Measurements from ENCODE around the gene HIVEP1. TPM values are rescaled to one million over a fixed set of nuclear protein-coding genes. Genes with fewer than 3 reads are reported as not detected.

Gene HIVEP1
- total and polyA plus RNA-seq, 2 of the 13 experiments (the other 11 are each of a cell fraction or from before 2014, with no cell fraction given) = 7.4 to 9.9 TPM

DNA sequence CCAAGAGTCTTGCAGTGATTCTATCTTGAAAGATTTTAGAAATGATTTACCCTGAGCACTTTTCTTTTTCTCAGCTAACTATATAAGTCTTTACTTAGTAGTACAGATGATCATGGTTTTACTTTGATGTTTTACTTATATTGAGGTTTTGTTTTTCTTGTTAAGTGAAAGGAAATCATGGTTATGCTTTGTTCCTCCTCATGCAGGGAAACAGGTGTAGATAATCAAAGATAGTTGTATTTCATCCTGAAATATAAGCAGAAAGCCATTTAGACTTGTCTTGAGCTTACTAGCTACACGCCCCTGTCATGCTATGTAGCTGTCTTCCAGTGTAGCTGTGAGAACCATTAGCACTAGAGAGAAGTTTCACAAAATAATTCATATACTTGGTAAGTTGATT, 113.9 kb downstream of the HIVEP1 start:
- CTCF ChIA-PET (ENCODE audit: low intra/inter-chr PET ratio, low total read pairs) = no interaction called here
- BruUV-seq (replicated peaks) = no TSS peak
- TF ChIP-seq, protein P1, sequence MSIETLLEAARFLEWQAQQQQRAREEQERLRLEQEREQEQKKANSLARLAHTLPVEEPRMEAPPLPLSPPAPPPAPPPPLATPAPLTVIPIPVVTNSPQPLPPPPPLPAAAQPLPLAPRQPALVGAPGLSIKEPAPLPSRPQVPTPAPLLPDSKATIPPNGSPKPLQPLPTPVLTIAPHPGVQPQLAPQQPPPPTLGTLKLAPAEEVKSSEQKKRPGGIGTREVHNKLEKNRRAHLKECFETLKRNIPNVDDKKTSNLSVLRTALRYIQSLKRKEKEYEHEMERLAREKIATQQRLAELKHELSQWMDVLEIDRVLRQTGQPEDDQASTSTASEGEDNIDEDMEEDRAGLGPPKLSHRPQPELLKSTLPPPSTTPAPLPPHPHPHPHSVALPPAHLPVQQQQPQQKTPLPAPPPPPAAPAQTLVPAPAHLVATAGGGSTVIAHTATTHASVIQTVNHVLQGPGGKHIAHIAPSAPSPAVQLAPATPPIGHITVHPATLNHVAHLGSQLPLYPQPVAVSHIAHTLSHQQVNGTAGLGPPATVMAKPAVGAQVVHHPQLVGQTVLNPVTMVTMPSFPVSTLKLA (IDR thresholded peaks at IDR 0.05) = no peak
- no peak for TF ChIP-seq ZNF773 (CRISPR knock-in tag; IDR thresholded peaks at IDR 0.05; ENCODE audit: borderline replicate concordance)
- TF ChIP-seq, protein P2, sequence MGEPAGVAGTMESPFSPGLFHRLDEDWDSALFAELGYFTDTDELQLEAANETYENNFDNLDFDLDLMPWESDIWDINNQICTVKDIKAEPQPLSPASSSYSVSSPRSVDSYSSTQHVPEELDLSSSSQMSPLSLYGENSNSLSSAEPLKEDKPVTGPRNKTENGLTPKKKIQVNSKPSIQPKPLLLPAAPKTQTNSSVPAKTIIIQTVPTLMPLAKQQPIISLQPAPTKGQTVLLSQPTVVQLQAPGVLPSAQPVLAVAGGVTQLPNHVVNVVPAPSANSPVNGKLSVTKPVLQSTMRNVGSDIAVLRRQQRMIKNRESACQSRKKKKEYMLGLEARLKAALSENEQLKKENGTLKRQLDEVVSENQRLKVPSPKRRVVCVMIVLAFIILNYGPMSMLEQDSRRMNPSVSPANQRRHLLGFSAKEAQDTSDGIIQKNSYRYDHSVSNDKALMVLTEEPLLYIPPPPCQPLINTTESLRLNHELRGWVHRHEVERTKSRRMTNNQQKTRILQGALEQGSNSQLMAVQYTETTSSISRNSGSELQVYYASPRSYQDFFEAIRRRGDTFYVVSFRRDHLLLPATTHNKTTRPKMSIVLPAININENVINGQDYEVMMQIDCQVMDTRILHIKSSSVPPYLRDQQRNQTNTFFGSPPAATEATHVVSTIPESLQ (CRISPR knock-in tag; conservative IDR thresholded peaks at IDR 0.05) = no peak
- TF ChIP-seq, protein P3, sequence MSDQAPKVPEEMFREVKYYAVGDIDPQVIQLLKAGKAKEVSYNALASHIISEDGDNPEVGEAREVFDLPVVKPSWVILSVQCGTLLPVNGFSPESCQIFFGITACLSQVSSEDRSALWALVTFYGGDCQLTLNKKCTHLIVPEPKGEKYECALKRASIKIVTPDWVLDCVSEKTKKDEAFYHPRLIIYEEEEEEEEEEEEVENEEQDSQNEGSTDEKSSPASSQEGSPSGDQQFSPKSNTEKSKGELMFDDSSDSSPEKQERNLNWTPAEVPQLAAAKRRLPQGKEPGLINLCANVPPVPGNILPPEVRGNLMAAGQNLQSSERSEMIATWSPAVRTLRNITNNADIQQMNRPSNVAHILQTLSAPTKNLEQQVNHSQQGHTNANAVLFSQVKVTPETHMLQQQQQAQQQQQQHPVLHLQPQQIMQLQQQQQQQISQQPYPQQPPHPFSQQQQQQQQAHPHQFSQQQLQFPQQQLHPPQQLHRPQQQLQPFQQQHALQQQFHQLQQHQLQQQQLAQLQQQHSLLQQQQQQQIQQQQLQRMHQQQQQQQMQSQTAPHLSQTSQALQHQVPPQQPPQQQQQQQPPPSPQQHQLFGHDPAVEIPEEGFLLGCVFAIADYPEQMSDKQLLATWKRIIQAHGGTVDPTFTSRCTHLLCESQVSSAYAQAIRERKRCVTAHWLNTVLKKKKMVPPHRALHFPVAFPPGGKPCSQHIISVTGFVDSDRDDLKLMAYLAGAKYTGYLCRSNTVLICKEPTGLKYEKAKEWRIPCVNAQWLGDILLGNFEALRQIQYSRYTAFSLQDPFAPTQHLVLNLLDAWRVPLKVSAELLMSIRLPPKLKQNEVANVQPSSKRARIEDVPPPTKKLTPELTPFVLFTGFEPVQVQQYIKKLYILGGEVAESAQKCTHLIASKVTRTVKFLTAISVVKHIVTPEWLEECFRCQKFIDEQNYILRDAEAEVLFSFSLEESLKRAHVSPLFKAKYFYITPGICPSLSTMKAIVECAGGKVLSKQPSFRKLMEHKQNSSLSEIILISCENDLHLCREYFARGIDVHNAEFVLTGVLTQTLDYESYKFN (CRISPR knock-in tag; conservative IDR thresholded peaks at IDR 0.05) = no peak
- TF ChIP-seq ZNF101 (CRISPR knock-in tag; IDR thresholded peaks at IDR 0.05; ENCODE audit: borderline replicate concordance, low read depth) = no peak
- TF ChIP-seq, protein P4, sequence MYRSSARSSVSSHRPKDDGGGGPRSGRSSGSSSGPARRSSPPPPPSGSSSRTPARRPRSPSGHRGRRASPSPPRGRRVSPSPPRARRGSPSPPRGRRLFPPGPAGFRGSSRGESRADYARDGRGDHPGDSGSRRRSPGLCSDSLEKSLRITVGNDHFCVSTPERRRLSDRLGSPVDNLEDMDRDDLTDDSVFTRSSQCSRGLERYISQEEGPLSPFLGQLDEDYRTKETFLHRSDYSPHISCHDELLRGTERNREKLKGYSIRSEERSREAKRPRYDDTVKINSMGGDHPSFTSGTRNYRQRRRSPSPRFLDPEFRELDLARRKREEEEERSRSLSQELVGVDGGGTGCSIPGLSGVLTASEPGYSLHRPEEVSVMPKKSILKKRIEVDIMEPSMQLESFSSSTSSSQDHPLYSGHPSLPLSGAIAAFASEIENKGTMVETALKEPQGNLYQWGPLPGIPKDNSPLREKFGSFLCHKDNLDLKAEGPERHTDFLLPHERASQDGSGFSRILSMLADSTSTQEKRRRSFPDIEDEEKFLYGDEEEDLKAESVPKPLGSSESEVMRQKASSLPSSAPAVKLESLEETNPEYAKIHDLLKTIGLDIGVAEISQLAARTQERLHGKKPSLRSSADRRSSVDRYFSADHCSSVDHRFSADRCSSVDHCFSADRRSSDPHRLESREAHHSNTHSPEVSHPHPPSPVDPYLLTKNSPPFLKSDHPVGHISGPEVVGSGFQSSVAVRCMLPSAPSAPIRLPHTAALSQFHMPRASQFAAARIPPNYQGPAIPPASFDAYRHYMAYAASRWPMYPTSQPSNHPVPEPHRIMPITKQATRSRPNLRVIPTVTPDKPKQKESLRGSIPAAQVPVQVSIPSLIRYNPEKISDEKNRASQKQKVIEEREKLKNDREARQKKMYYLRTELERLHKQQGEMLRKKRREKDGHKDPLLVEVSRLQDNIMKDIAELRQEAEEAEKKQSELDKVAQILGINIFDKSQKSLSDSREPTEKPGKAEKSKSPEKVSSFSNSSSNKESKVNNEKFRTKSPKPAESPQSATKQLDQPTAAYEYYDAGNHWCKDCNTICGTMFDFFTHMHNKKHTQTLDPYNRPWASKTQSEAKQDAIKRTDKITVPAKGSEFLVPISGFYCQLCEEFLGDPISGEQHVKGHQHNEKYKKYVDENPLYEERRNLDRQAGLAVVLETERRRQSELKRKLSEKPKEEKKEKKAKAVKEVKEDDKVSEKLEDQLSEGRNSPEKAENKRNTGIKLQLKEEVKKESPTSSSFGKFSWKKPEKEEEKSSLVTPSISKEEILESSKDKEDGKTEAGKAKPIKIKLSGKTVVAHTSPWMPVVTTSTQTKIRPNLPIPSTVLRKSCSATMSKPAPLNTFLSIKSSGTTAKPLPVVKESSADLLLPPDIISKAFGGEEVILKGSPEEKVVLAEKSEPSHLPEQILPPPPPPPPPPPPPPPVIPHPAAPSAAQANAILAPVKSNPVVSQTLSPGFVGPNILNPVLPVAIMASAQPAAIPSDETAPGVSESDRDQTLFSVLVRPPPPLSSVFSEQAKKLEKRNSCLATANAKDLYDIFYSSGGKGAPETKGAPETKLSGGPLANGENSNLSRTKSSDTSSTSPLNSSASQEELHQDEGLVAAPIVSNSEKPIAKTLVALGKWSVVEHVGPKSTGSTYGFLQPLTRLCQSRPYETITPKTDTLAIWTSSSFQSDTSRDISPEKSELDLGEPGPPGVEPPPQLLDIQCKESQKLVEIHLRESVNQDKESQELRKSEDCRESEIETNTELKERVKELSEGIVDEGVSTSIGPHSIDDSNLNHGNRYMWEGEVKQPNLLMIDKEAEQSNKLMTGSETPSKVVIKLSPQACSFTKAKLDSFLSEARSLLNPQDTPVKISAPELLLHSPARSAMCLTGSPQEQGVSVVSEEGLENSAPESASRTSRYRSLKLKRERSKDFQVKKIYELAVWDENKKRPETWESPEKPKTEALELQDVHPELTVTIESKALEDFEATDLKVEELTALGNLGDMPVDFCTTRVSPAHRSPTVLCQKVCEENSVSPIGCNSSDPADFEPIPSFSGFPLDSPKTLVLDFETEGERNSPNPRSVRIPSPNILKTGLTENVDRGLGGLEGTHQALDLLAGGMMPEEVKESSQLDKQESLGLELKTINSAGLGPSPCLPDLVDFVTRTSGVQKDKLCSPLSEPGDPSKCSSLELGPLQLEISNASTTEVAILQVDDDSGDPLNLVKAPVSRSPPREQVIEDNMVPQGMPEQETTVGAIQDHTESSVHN (CRISPR knock-in tag; IDR thresholded peaks at IDR 0.05) = no peak
- TF ChIP-seq PPARG (CRISPR knock-in tag; conservative IDR thresholded peaks at IDR 0.05) = no peak
- no peak for TF ChIP-seq ZNF660 (CRISPR knock-in tag; IDR thresholded peaks at IDR 0.05; ENCODE audit: borderline replicate concordance, low read depth)

More for the DNA sequence above, 113.9 kb downstream of the HIVEP1 start:
- no peak overlapping the region for H3K27ac ChIP-seq (ENCODE audit: extremely low read length, insufficient read depth, low read length)
- H3K9me3 ChIP-seq (ENCODE audit: low read length) = no peaks in the 10 kb centered on the region
- FAIRE-seq = no peak
- no peaks in the 10 kb centered on the region for H3K79me2 ChIP-seq (ENCODE audit: insufficient read depth, low read length)
- no peak for DNase-seq (ENCODE audit: low spot score)
- H3K36me3 ChIP-seq (replicated peaks in 1 of 2; ENCODE audit: control insufficient read depth in 1 of 2, insufficient read depth in 2 of 2, low read length in 2 of 2) = peaks cover 5 to 19% of the 10 kb centered on the region in 2 experiments
- no peak overlapping the region for H3K9ac ChIP-seq (ENCODE audit: insufficient read depth, low read depth, low read length)
- ATAC-seq = no peak
- no peak overlapping the region for H3K4me2 ChIP-seq (ENCODE audit: low read depth, low read length)
- POLR2A ChIA-PET = no interaction called here
- in situ Hi-C loops (cut with HindIII; ENCODE audit: extremely low pct_ligation_motif_present, low pct_unique_long_range_greater_than_20kb) (no loop called here), intact Hi-C loops (cut with micrococcal nuclease; ENCODE audit: unreplicated experiment) (no loop called here)
- no peak overlapping the region for H3K4me3 ChIP-seq (replicated peaks in 1 of 3; ENCODE audit: insufficient read depth in 1 of 3, low read depth in 2 of 3, low read length in 3 of 3)
- no peaks in the 10 kb centered on the region for H4K20me1 ChIP-seq (ENCODE audit: insufficient read depth, low read length)
- no peak overlapping the region for H2AFZ ChIP-seq (ENCODE audit: low read length)
- WGBS (ENCODE audit: low lambda C conversion rate) = 95% methylated on average over 1 of the region's 1 CpG
- H3K27me3 ChIP-seq (ENCODE audit: control insufficient read depth in 1 of 2, insufficient read depth in 2 of 2, low read length in 2 of 2) = no peaks in the 10 kb centered on the region
- no peaks in the 10 kb centered on the region for H3K4me1 ChIP-seq (ENCODE audit: insufficient read depth, low read length)

All from HepG2 (cell line).